Sigmoid colon (tissue), 4 donors: ENCODE measurements around the gene KIF17.
A peak's percentile ranks its signal among the peaks of the same experiment; 100 is the strongest.

ENCODE experiments used
- CTCF ChIP-seq, 4 experiments: fragments of 450-650 bp in 3 of 4; fragments of 200-600 bp in 1 of 4; IDR thresholded peaks; one replicate each; pipeline ENCODE4 v1.5.1; 2016 to 2019; ENCODE audit warnings: antibody characterized with exemption in 4 of 4, mild to moderate bottlenecking in 3 of 4, moderate library complexity in 2 of 4
- EP300 ChIP-seq, 4 donors: sonication (generic); formaldehyde crosslinking; IDR thresholded peaks; one replicate each; pipeline ENCODE4 v1.6.1; 2017; ENCODE audit warnings: antibody characterized with exemption in 4 of 4
- POLR2A ChIP-seq, 2 donors: fragments of 450-650 bp; IDR thresholded peaks; one replicate each; pipeline ENCODE4 v1.6.1; 2016; ENCODE audit warnings: antibody characterized with exemption in 2 of 2, mild to moderate bottlenecking in 2 of 2, moderate library complexity in 2 of 2
- POLR2AphosphoS5 ChIP-seq, 4 donors: sonication (generic); formaldehyde crosslinking; IDR thresholded peaks; one replicate each; pipeline ENCODE4 v1.6.1; 2017; ENCODE audit warnings: antibody characterized with exemption in 4 of 4

- TF ChIP-seq CTCF (IDR thresholded peaks at IDR 0.05) (peak; percentile 88 to 98 (median 92)), POLR2A (IDR thresholded peaks at IDR 0.05) (no peak), POLR2AphosphoS5 (IDR thresholded peaks at IDR 0.05) (peak; percentile 31 to 86 (median 80)), EP300 (IDR thresholded peaks at IDR 0.05) (no peak)
These were observed 84.4 kb downstream of the KIF17 start, which contains the start of gene PINK1 for GRCh38 chr1:20633190-20634064.
